ENCODE measurements around the gene RTN4IP1.

DNA sequence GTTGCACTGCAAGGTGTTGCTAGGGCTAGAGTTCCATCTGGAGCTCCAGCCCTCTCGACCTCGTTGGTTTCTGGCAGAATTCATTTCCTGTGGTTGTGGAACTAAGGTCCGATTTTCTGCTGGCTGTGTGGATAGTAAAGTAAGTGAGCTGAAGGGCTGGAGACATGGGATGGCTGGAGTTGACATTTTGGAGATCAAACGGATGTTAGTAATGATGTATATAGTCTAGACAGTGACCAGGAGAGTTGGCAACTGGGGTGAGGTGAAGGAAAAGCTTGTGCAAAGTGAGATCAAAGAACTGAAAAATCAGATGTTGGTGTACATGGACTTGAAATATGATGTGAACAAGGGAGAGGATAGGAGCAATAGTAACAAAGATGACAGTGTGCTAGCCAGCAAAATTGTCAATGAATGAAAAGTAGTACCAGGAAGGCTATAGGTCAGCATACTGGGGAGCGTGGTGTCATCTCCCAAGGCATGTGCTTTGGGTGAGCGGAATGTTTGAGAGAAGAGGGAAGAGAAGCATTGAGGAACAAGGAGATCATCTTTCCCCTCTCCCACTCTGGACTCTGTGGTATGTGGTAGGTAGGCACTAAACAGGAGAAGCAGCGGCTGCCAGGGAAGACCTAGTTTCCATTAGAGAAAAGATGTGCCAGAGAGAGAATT, 7.9 kb upstream of the RTN4IP1 start:
- TF ChIP-seq, protein P1, sequence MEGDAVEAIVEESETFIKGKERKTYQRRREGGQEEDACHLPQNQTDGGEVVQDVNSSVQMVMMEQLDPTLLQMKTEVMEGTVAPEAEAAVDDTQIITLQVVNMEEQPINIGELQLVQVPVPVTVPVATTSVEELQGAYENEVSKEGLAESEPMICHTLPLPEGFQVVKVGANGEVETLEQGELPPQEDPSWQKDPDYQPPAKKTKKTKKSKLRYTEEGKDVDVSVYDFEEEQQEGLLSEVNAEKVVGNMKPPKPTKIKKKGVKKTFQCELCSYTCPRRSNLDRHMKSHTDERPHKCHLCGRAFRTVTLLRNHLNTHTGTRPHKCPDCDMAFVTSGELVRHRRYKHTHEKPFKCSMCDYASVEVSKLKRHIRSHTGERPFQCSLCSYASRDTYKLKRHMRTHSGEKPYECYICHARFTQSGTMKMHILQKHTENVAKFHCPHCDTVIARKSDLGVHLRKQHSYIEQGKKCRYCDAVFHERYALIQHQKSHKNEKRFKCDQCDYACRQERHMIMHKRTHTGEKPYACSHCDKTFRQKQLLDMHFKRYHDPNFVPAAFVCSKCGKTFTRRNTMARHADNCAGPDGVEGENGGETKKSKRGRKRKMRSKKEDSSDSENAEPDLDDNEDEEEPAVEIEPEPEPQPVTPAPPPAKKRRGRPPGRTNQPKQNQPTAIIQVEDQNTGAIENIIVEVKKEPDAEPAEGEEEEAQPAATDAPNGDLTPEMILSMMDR (conservative IDR thresholded peaks at IDR 0.05; ENCODE audit: low read length) = no peak
- TF ChIP-seq EZH2phosphoT487 (IDR thresholded peaks at IDR 0.05; ENCODE audit: borderline replicate concordance) = no peak
